Prostate gland (tissue), 2 donors: ENCODE data around the gene PTPN2. TPM values are rescaled to one million over a fixed set of nuclear protein-coding genes. Genes with fewer than 3 reads are reported as not detected.
"Not testable (repeated sequence)": the region's sequence is repeated elsewhere in the genome, so short reads cannot be mapped to it uniquely, and the experiment has no call there.

Experiments used
- DNase-seq: peaks from one replicate; pipeline ENCODE4 v3.0.0-alpha.2; 2019; ENCODE audit warnings: low spot score
- H3K27ac ChIP-seq, 2 donors: fragments of 200-600 bp; sonication (generic); 2 replicates each; pipeline ENCODE4 v1.5.1; 2017 to 2019
- H3K27me3 ChIP-seq: fragments of 200-600 bp; sonication (generic); replicated peaks from 2 replicates; pipeline ENCODE4 v1.5.1; 2019; ENCODE audit not compliant: insufficient read depth
- H3K36me3 ChIP-seq, 2 donors: fragments of 200-600 bp; sonication (generic); 1 replicate in 1 of 2; 2 replicates in 1 of 2; pipeline versions ENCODE4 v1.5.1 to v1.8.1; 2017 to 2019
- H3K4me1 ChIP-seq: fragments of 200-600 bp; sonication (generic); replicated peaks from 2 replicates; pipeline ENCODE4 v1.5.1; 2019
- H3K4me3 ChIP-seq, 2 donors: fragments of 200-600 bp; sonication (generic); 2 replicates each; pipeline ENCODE4 v1.5.1; 2017 to 2019
- H3K9me3 ChIP-seq: fragments of 200-600 bp; sonication (generic); 2 replicates; pipeline ENCODE4 v1.5.1; 2017
- POLR2A ChIP-seq: fragments of 450-650 bp; IDR thresholded peaks from one replicate; pipeline ENCODE4 v1.6.1; 2016; ENCODE audit warnings: antibody characterized with exemption, mild to moderate bottlenecking
- POLR2AphosphoS5 ChIP-seq: sonication (generic); formaldehyde crosslinking; IDR thresholded peaks from one replicate; pipeline ENCODE4 v1.6.1; 2017; ENCODE audit warnings: antibody characterized with exemption
- WGBS: methylation state at CpG from one replicate; pipeline ENCODE4 v1.1.5; 2018; 5-methylcytosine and 5-hydroxymethylcytosine counted together
- intact Hi-C: fragments of 100-400 bp; cut with DNase I; formaldehyde crosslinking; loops from one replicate; pipeline ENCODE4 v1.14.2; 2022
- total RNA-seq, 2 donors: library from RNA; depleted of rRNA; stranded (reverse); fragments of >200 nt; gene quantifications; one replicate each; pipeline ENCODE4 v1.1.0, GENCODE V29; 2016
- TF ChIP-seq, protein P1 (sequence below), 4 experiments: fragments of 200-600 bp in 2 of 4; fragments of 450-650 bp in 2 of 4; sonication (generic) in 2 of 4; IDR thresholded peaks; 1 replicate in 3 of 4; 2 replicates in 1 of 4; pipeline ENCODE4 v1.5.1; 2016 to 2019; ENCODE audit warnings: antibody characterized with exemption in 4 of 4, mild to moderate bottlenecking in 2 of 4, moderate library complexity in 2 of 4

The PTPN2 gene
- total RNA-seq, 2 donors from 2014 or later: 25.0 to 34.0 TPM

DNA sequence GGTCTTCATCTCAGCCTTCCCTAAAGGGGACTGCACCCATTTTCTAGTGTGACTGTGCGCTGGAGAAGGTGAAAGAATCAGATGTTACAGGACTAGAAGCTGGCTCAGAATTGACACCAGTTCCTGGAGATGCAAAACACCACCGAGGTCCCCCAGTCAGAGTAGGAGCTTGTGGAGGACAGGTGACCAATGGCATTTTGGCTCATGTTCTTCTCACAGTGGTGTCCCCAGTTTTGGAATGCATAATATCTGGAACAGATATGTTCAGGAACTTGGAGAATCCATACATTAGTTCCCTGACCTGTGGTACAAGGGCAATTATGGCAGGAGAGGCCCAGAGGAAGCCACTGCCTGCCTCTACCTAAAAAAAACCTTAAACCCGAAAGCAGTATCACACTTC lies 114.9 kb downstream of the PTPN2 start:
- Histone ChIP-seq H3K36me3 (no peaks in the 10 kb centered on the region), H3K9me3 (no peaks in the 10 kb centered on the region), H3K27ac (no peak overlapping the region), H3K27me3 (no peaks in the 10 kb centered on the region), H3K4me1 (no peaks in the 10 kb centered on the region), H3K4me3 (no peak overlapping the region)
- WGBS: 96% methylated on average over 3 of the region's 3 CpGs
- DNase-seq: no peak
- no peak for TF ChIP-seq POLR2AphosphoS5
- TF ChIP-seq POLR2A: no peak
- TF ChIP-seq, protein P1, sequence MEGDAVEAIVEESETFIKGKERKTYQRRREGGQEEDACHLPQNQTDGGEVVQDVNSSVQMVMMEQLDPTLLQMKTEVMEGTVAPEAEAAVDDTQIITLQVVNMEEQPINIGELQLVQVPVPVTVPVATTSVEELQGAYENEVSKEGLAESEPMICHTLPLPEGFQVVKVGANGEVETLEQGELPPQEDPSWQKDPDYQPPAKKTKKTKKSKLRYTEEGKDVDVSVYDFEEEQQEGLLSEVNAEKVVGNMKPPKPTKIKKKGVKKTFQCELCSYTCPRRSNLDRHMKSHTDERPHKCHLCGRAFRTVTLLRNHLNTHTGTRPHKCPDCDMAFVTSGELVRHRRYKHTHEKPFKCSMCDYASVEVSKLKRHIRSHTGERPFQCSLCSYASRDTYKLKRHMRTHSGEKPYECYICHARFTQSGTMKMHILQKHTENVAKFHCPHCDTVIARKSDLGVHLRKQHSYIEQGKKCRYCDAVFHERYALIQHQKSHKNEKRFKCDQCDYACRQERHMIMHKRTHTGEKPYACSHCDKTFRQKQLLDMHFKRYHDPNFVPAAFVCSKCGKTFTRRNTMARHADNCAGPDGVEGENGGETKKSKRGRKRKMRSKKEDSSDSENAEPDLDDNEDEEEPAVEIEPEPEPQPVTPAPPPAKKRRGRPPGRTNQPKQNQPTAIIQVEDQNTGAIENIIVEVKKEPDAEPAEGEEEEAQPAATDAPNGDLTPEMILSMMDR (IDR thresholded peaks at IDR 0.05): no peak
- intact Hi-C loops: no loop called here

DNA sequence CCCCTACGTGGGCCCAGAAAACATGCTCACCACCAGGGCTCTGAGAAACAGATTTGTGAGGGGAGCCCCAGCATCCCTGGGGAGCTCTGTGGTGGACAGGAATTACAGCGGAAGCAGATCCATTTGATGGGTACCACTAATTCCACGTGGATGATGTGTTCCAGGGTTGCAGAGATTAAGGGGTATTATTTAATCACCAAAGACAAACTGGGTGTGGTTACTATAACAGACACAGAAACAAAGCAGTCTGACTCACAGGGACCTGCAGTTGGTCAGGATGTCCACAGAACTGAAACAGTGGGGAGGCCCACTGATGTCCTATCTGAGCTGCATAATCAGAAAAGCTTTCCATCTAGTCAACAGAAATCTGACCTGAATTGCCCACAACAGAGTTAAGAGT lies 115.4 kb downstream of the PTPN2 start:
- Histone ChIP-seq H3K9me3 (no peaks in the 10 kb centered on the region), H3K36me3 (no peaks in the 10 kb centered on the region), H3K4me1 (no peaks in the 10 kb centered on the region), H3K27me3 (no peaks in the 10 kb centered on the region), H3K4me3 (no peak overlapping the region), H3K27ac (no peak overlapping the region)
- intact Hi-C loops: no loop called here
- DNase-seq: no peak
- WGBS: 86% methylated on average over 3 of the region's 3 CpGs
- TF ChIP-seq POLR2A: no peak
- TF ChIP-seq POLR2AphosphoS5: no peak

DNA sequence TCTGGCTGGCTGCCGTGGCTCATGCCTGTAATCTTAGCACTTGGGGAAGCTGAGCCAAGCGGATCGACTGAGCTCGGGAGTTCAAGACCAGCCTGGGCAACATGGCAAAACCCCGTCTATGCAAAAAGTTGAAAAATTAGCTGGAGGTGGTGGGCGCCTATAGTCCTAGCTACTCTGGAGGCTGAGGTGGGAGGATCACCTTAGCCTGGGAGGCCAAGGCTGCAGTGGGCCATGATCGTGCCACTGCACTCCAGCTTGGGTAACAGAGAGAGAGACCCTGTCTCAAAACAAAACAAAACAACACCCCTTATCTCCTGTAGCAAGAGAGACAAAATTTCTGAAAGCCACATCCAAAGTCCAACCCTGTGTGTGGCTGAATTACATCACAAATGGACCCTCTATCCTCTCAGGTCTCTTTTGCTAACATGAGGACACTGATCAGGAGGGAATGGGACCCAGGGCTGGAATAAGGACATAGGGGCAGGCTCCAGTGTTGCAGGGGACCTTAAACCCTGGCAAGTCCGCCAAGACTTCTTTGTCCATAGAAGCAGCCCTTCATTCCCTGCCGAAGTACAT lies 116.4 kb downstream of the PTPN2 start:
- TF ChIP-seq POLR2AphosphoS5: no peak
- intact Hi-C loops: no loop called here
- DNase-seq: no peak
- Histone ChIP-seq H3K27ac (no peak overlapping the region), H3K4me3 (no peak overlapping the region), H3K9me3 (no peaks in the 10 kb centered on the region), H3K27me3 (no peaks in the 10 kb centered on the region), H3K4me1 (no peaks in the 10 kb centered on the region), H3K36me3 (no peaks in the 10 kb centered on the region)
- WGBS: 82% methylated on average over 9 of the region's 9 CpGs

DNA sequence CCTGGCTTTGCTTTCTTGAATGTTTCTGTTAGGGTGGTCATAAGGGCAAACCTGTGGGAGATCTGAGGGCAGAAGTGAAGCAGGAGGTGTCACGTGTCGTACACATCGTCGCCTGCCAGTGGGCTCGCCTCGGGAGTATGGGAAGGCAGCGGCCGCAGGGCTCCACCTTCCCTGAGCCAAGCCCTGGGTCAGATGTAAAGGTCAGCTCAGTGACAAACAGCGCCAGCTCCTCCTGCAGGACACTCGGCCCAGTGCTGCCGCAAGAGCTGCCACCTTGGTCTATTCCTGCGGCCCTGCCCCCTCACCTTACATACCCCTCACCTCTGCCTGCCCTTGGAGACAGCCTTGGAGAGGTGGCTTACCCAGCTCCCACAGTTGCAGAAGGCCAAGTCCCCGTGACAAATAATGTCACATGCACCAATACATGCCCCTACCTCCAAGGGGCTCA lies 117.0 kb downstream of the PTPN2 start:
- Histone ChIP-seq H3K4me1 (no peaks in the 10 kb centered on the region), H3K36me3 (no peaks in the 10 kb centered on the region), H3K9me3 (no peaks in the 10 kb centered on the region), H3K27me3 (no peaks in the 10 kb centered on the region), H3K4me3 (no peak overlapping the region), H3K27ac (no peak overlapping the region)
- TF ChIP-seq POLR2AphosphoS5: no peak
- TF ChIP-seq POLR2A: no peak
- TF ChIP-seq, protein P1 (IDR thresholded peaks at IDR 0.05): no peak
- no peak for DNase-seq
- 46% methylated on average over 13 of the region's 13 CpGs for WGBS
- intact Hi-C loops: no loop called here

DNA sequence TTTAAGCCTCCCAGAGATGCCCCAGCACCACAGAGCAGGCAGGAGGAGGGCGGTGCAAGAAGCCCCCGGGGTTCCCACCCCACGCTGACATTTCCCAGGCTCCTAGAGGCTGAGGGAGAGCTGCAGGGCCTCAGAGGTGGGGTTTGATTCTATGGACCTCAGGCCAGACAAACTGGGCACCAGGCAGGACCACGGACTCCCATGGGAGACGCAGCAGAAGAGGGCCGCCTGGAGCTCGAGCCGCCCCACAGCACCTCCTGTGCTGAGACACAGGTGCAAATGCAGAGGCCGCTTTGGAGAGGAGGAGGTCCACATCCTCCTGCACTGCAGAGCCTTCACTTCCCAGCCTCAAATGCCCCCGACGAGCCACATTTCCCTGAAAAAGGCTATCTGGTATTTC lies 118.5 kb downstream of the PTPN2 start:
- no peak overlapping the region for H3K27ac ChIP-seq
- H3K9me3 ChIP-seq: no peaks in the 10 kb centered on the region
- 93% methylated on average over 11 of the region's 11 CpGs for WGBS
- TF ChIP-seq POLR2AphosphoS5 (no peak), POLR2A (no peak)
- TF ChIP-seq, protein P1 (IDR thresholded peaks at IDR 0.05): no peak
- H3K27me3 ChIP-seq: no peaks in the 10 kb centered on the region
- H3K4me1 ChIP-seq: no peaks in the 10 kb centered on the region
- intact Hi-C loops: no loop called here
- H3K36me3 ChIP-seq: no peaks in the 10 kb centered on the region
- no peak for DNase-seq
- no peak overlapping the region for H3K4me3 ChIP-seq

DNA sequence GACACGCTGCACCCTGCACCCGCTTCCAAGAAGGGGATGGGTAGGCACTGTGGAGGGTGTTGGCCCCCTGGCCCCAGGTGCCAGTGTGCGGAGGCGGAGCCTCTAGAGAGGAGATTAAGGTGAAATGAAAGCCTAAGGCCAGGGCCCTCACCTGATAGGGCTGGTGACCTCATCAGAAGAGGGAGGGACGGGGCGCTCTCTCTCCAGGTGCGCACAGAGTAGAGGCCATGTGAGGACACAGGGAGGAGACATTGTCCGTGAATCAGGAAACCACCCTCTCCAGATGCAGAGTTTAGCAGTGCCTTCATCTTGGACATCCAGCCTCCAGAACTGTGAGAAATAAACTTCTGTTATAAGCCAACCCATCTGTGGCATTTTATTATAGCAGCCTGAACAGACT lies 118.9 kb downstream of the PTPN2 start:
- no peak overlapping the region for H3K4me3 ChIP-seq
- intact Hi-C loops: no loop called here
- no peaks in the 10 kb centered on the region for H3K9me3 ChIP-seq
- no peak overlapping the region for H3K27ac ChIP-seq
- WGBS: 95% methylated on average over 8 of the region's 8 CpGs
- H3K27me3 ChIP-seq: no peaks in the 10 kb centered on the region
- DNase-seq: no peak
- H3K4me1 ChIP-seq: no peaks in the 10 kb centered on the region
- H3K36me3 ChIP-seq: no peaks in the 10 kb centered on the region
- TF ChIP-seq POLR2AphosphoS5 (no peak), POLR2A (no peak)
- TF ChIP-seq, protein P1 (IDR thresholded peaks at IDR 0.05): no peak

DNA sequence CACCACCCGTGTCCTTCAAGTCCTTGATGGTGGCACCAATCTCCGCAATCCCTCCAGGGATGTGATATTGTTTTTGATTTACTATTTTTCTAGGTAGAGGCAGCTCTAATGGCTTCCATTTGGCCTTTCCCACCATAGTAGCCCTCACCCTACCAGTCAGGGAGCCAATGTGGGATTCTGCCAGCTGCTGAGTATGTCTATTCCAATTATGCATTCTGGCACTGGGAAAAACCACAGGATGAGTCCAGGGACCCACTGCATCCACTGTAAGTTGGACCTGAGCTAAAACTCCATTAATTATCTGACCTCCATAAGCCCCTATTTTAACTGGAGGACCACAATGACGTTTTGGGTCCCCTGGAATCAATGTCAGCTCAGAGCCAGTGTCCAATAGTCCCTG lies 125.5 kb downstream of the PTPN2 start:
- H3K4me3 ChIP-seq, H3K36me3 ChIP-seq, intact Hi-C loops, DNase-seq, H3K27ac ChIP-seq, H3K9me3 ChIP-seq, H3K4me1 ChIP-seq, H3K27me3 ChIP-seq: not testable (repeated sequence)
- WGBS: 82% methylated on average over 3 of the region's 3 CpGs

DNA sequence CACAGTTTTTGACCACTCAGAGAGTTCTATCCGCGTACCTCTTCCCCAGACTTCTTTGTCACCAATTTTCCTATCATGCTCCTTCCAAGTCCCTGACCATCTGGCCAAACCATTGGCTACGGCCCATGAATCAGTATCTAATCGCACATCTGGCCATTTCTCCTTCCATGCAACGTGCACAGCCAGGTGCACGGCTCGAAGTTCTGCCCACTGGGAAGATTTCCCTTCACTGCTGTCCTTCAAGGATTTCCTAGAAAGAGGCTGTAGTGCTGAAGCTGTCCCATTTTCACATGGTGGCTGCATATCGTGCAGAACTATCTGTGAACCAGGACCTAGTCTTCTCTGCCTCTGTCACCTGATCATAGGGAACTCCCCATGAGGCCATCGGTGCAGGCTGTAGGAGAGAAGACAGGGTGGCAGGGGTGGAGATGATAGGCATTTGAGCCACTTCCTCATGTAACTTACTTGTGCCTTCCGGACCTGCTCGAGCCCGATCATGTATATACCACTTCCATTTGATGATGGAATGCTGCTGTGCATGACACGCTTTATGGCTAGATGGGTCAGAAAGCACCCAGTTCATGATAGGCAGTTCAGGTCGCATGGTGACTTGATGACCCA lies 127.3 kb downstream of the PTPN2 start:
- H3K4me3 ChIP-seq, intact Hi-C loops, H3K36me3 ChIP-seq, H3K27ac ChIP-seq, H3K9me3 ChIP-seq, DNase-seq, H3K4me1 ChIP-seq, H3K27me3 ChIP-seq: not testable (repeated sequence)
- WGBS: 95% methylated on average over 14 of the region's 14 CpGs
